Measurements from ENCODE around the gene MAN2B1. TPM values are rescaled to one million over a fixed set of nuclear protein-coding genes. Genes with fewer than 3 reads are reported as not detected.
"Not testable (repeated sequence)": the region's sequence is repeated elsewhere in the genome, so short reads cannot be mapped to it uniquely, and the experiment has no call there.

MAN2B1 gene
- total RNA-seq (2014; rRNA removed; shearing (Covaris generic); ENCODE audit: low replicate concordance): 72.5 and 82.9 TPM in 2 replicates

GRCh38 chr19:12666265-12667048 is at the start of gene MAN2B1, which contains the start of gene WDR83:
MAN2B1 (minus strand) TSS chr19:12666742; CDS start chr19:12666701, 41 bp downstream.
WDR83 (plus strand) TSS chr19:12666807; CDS start chr19:12669791, 2,984 bp downstream.
- peak; percentile 81 for DNase-seq (ENCODE audit: low read depth)
- in situ Hi-C loops (cut with HindIII; ENCODE audit: low pct_unique_long_range_greater_than_20kb, low sequenced_read_pairs): no loop called here

GRCh38 chr19:12715929-12716328 is 49.4 kb upstream of the MAN2B1 start:
- no peak for DNase-seq (ENCODE audit: low read depth)
- in situ Hi-C loops (cut with HindIII; ENCODE audit: low pct_unique_long_range_greater_than_20kb, low sequenced_read_pairs): no loop called here

GRCh38 chr19:12715102-12715501 is 48.6 kb upstream of the MAN2B1 start:
- no peak for DNase-seq (ENCODE audit: low read depth)
- in situ Hi-C loops (cut with HindIII; ENCODE audit: low pct_unique_long_range_greater_than_20kb, low sequenced_read_pairs): no loop called here

- DNase-seq (ENCODE audit: low read depth); in situ Hi-C loops (cut with HindIII; ENCODE audit: low pct_unique_long_range_greater_than_20kb, low sequenced_read_pairs): not testable (repeated sequence)
These were observed 46.8 kb upstream of the MAN2B1 start for GRCh38 chr19:12713304-12713703.

GRCh38 chr19:12712077-12712476 is 45.5 kb upstream of the MAN2B1 start:
- DNase-seq (ENCODE audit: low read depth): peak; percentile 21
- in situ Hi-C loops (cut with HindIII; ENCODE audit: low pct_unique_long_range_greater_than_20kb, low sequenced_read_pairs): not testable (repeated sequence)

GRCh38 chr19:12711187-12711586 is 44.6 kb upstream of the MAN2B1 start:
- in situ Hi-C loops (cut with HindIII; ENCODE audit: low pct_unique_long_range_greater_than_20kb, low sequenced_read_pairs): no loop called here
- no peak for DNase-seq (ENCODE audit: low read depth)

- in situ Hi-C loops (cut with HindIII; ENCODE audit: low pct_unique_long_range_greater_than_20kb, low sequenced_read_pairs): no loop called here
These were observed 42.1 kb upstream of the MAN2B1 start for GRCh38 chr19:12708641-12709040.

GRCh38 chr19:12706332-12706718 is 39.8 kb upstream of the MAN2B1 start:
- DNase-seq (ENCODE audit: low read depth): no peak
- in situ Hi-C loops (cut with HindIII; ENCODE audit: low pct_unique_long_range_greater_than_20kb, low sequenced_read_pairs): no loop called here

More at GRCh38 chr19:12708641-12709040, 42.1 kb upstream of the MAN2B1 start:
- no peak for DNase-seq (ENCODE audit: low read depth)

GRCh38 chr19:12705654-12706331 is 39.3 kb upstream of the MAN2B1 start:
- in situ Hi-C loops (cut with HindIII; ENCODE audit: low pct_unique_long_range_greater_than_20kb, low sequenced_read_pairs): no loop called here

GRCh38 chr19:12705169-12705568 is 38.6 kb upstream of the MAN2B1 start:
- in situ Hi-C loops (cut with HindIII; ENCODE audit: low pct_unique_long_range_greater_than_20kb, low sequenced_read_pairs): no loop called here
- no peak for DNase-seq (ENCODE audit: low read depth)

More at GRCh38 chr19:12705654-12706331, 39.3 kb upstream of the MAN2B1 start:
- no peak for DNase-seq (ENCODE audit: low read depth)

GRCh38 chr19:12703046-12703445 is 36.5 kb upstream of the MAN2B1 start:
- in situ Hi-C loops (cut with HindIII; ENCODE audit: low pct_unique_long_range_greater_than_20kb, low sequenced_read_pairs): no loop called here
- DNase-seq (ENCODE audit: low read depth): peak; percentile 88

- in situ Hi-C loops (cut with HindIII; ENCODE audit: low pct_unique_long_range_greater_than_20kb, low sequenced_read_pairs): no loop called here
- DNase-seq (ENCODE audit: low read depth): no peak
These were observed 35.2 kb upstream of the MAN2B1 start for GRCh38 chr19:12701596-12702282.

GRCh38 chr19:12698138-12698537 is 31.6 kb upstream of the MAN2B1 start:
- no peak for DNase-seq (ENCODE audit: low read depth)
- in situ Hi-C loops (cut with HindIII; ENCODE audit: low pct_unique_long_range_greater_than_20kb, low sequenced_read_pairs): no loop called here

GRCh38 chr19:12697425-12697824 is 30.9 kb upstream of the MAN2B1 start:
- in situ Hi-C loops (cut with HindIII; ENCODE audit: low pct_unique_long_range_greater_than_20kb, low sequenced_read_pairs); DNase-seq (ENCODE audit: low read depth): not testable (repeated sequence)

GRCh38 chr19:12696366-12697335 is 30.1 kb upstream of the MAN2B1 start, which contains the start of gene FBXW9:
FBXW9 (minus strand) TSS chr19:12696631; CDS start chr19:12696581, 50 bp downstream.
- DNase-seq (ENCODE audit: low read depth): peak; percentile 86

GRCh38 chr19:12695997-12696365 is 29.4 kb upstream of the MAN2B1 start:
- no peak for DNase-seq (ENCODE audit: low read depth)
- in situ Hi-C loops (cut with HindIII; ENCODE audit: low pct_unique_long_range_greater_than_20kb, low sequenced_read_pairs): no loop called here

More at GRCh38 chr19:12696366-12697335, 30.1 kb upstream of the MAN2B1 start, which contains the start of gene FBXW9:
- in situ Hi-C loops (cut with HindIII; ENCODE audit: low pct_unique_long_range_greater_than_20kb, low sequenced_read_pairs): no loop called here

GRCh38 chr19:12695514-12695913 is 29.0 kb upstream of the MAN2B1 start:
- in situ Hi-C loops (cut with HindIII; ENCODE audit: low pct_unique_long_range_greater_than_20kb, low sequenced_read_pairs): no loop called here

GRCh38 chr19:12695096-12695495 is 28.6 kb upstream of the MAN2B1 start:
- in situ Hi-C loops (cut with HindIII; ENCODE audit: low pct_unique_long_range_greater_than_20kb, low sequenced_read_pairs): no loop called here
- no peak for DNase-seq (ENCODE audit: low read depth)

More at GRCh38 chr19:12695514-12695913, 29.0 kb upstream of the MAN2B1 start:
- no peak for DNase-seq (ENCODE audit: low read depth)
